Measurements from ENCODE around the gene DENND2A.
"Not testable (repeated sequence)": the region's sequence is repeated elsewhere in the genome, so short reads cannot be mapped to it uniquely, and the experiment has no call there.

Gene DENND2A

DNA sequence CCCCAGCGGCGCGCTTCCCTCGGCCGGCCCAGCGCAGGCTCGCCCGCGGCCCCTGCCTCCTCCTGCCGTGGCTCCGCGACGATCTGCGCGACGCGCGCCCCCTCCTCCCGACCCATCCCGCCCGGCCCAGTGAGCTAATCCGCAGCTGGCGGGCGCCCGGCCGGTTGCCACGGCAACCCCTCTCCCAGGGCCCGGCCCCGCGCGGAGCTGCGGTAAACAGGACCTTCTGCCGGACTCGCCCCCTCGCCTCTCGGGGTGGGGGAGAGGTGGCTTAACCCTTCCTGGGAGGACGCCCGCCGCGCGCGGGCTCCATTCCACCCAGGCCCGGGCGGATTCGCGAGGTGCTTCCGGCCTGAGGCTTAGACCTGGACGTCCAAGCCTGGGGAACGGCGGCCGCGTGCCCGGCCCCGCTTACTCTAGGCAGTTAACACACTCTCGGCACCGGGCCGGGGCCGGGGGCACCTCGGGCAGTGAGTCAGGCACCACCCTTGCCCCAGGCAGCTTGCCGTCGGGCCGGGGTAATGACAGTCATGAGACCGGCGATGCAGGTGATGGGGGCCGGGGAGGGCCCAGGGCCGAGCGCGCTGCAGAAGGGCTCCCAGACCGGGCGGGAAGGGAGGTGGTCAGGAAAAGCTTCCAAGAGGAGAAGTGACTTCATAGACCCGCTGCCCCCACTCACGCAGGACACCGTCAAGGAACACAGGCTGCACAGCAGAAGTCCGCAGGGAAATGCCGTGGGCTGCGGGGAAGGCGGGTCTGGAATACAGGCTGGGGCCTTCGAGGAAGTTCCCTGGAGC lies at the start of gene DENND2A:
Gene DENND2A, minus strand, starts transcription at position 87 of the 797 bp plus-strand sequence. CDS start 38,416 bp downstream, outside the sequence.
- DNase-seq (ENCODE audit: low read depth) = no peak

DNA sequence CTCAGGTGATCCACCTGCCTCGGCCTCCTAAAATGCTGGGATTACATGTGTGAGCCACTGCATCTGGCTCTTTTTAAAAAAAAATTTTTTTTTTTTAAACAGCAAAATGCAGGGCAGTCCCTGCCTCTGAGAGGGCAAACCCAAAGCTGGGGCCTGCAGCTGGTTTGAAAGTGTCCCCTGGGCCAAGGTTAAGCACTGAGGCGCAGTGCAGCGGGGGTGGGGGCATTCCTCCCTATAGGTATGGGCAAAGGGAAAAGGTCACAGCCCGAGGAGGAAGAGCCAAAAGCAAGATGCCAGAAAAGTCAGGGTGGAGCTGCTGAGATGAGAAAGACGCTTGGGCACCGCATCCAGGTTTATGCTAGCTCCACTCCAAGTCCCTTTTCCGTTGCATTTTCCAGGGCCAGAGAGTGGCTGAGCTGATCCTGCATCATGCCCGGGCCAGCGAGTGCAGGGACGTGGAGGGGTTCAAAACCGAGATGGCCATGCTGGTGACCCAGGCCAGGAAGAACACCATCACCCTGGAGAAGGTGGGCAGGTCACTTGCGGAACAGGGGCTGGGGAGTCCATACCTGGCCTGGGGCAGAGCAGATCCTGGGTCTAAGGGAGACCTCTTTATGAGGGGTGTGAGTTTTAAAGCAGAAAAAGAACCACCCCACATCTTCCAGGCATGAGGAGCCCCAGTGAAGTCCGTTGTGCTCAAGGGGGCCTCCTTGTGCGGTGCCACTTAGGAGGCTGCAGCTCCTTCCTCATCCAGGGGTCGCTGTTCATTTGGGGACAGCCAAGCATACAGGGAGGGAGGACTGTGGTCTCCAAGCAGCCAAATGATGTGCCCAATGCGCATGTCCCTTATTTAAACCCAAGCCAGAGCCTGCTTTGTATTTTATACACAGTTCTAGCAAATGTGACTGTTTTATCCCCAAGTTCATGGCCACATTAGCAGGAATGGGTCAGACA lies 48.9 kb upstream of the DENND2A start:
- DNase-seq (ENCODE audit: low read depth) = no peak

DNA sequence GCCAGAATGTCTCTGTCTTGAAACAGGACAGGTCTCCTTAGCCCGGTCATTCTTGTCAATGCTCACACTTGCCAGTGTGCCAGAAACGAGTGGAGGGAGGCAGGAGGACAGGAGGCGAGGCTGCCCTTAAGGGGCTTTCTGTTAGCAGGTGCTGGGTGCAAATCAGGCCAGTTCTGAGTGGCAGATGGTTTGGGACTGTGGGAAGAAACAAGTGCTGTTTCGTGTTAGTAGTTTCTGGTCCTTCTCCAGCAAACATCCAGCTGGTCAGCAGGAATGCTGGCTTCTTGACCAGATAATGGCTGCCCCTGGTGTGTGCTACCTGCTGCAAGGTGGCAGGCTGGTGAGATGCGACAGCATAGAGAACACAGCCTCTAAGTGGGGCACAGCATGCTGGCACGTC lies 47.7 kb upstream of the DENND2A start:
- no peak for DNase-seq (ENCODE audit: low read depth)

DNA sequence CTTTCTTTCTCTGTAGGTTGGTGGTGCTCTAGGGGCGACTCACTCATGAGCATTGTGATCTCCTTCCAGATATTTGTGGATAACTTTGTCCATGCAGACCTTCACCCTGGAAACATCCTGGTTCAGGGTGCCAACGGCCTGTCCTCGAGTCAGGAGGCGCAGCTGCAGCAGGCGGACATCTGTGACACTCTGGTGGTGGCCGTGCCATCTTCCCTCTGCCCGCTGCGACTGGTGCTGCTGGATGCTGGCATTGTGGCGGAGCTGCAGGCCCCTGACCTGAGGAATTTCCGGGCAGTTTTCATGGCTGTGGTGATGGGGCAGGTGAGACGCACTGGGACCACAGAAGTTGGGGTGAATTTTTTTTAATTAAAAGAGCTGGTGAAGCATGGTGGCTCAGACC lies 46.3 kb upstream of the DENND2A start:
- DNase-seq (ENCODE audit: low read depth) = no peak

DNA sequence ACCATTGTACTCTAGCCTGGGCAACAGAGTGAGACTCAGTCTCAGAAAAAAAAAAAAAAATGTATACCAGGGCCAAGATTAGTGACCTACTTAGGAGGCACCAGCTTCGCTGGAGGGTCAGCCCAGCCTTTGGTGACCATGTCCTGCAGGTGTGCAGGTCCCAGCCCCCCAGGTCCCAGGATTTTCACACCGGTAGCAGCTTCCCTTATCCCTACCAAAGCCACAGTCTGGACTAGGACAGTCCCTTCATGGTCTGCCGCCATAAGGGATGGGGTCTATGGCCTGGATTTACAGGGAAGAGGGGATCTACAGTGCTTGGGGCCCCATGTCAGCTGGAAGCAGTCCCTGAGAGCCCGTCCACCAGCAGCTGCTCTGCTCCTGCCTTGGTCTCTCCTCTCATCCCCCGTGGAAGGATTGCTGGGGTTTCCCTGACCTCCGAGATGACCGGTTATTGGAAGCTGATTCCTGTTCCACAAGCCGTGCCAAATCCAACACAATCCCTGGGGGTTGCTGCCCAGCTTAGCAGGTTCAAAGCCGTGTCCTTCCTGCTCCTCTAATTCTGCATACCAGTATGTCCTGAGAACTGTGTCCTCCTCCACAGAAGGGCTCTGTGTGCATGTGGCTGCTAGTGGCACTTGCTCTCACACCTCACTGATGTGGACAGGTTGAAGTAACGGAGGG lies 44.9 kb upstream of the DENND2A start:
- no peak for DNase-seq (ENCODE audit: low read depth)

DNA sequence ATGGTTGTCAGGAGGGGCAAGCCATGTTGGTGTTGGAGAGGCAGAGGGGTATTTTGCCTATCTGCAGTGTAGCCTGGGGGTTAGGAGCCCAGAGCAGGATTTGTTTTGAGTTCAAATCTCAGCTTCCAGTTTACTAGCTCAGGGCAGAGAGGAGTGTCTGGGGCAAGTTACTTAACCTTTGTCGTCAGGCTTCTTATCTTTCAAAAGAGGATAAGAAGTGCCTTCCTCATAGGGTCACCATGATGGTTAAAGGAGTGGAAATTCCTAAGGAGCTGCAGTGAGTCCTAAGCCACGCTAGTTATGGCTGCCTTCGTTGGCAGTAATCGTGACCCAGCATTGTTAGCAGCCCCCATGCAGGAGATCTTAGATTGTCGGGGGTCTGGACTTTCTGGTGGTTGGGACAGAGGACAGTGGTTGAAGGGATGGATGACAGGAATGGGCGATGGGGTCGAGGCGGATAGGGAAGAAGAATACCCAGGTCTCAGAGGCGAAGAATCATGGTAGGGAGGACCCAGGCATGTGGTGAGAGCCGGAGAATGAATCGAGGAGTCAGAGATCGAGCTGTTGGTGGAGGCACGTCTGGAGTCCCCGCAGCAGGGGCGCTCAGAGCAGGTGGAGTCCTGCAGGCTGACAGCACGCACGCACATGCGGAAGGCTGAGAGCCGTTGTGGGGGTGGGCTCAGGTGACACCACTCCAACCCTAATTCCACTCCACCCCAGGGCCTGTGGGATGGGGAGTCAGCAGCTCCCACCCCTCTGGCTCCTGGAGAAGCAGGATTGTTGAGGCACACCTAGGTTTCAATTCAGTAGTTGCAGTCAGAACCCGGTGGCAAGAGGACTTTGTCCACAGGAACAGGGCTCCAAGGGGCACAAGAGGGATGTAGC lies 43.7 kb upstream of the DENND2A start:
- no peak for DNase-seq (ENCODE audit: low read depth)

- no peak for DNase-seq (ENCODE audit: low read depth)
Measured at GRCh38 chr7:140683657-140684056, 43.0 kb upstream of the DENND2A start.

- DNase-seq (ENCODE audit: low read depth) = no peak
Measured at GRCh38 chr7:140681766-140682165, 41.2 kb upstream of the DENND2A start.

- DNase-seq (ENCODE audit: low read depth) = no peak
Measured at GRCh38 chr7:140680886-140681285, 40.3 kb upstream of the DENND2A start.

GRCh38 chr7:140679186-140679585 lies 38.6 kb upstream of the DENND2A start:
- no peak for DNase-seq (ENCODE audit: low read depth)

- DNase-seq (ENCODE audit: low read depth) = no peak
Measured at GRCh38 chr7:140678816-140679130, 38.2 kb upstream of the DENND2A start.

- no peak for DNase-seq (ENCODE audit: low read depth)
Measured at GRCh38 chr7:140678081-140678815, 37.6 kb upstream of the DENND2A start.

GRCh38 chr7:140677496-140677895 lies 36.9 kb upstream of the DENND2A start:
- no peak for DNase-seq (ENCODE audit: low read depth)

- DNase-seq (ENCODE audit: low read depth) = not testable (repeated sequence)
Measured at GRCh38 chr7:140676956-140677355, 36.3 kb upstream of the DENND2A start.

DNA sequence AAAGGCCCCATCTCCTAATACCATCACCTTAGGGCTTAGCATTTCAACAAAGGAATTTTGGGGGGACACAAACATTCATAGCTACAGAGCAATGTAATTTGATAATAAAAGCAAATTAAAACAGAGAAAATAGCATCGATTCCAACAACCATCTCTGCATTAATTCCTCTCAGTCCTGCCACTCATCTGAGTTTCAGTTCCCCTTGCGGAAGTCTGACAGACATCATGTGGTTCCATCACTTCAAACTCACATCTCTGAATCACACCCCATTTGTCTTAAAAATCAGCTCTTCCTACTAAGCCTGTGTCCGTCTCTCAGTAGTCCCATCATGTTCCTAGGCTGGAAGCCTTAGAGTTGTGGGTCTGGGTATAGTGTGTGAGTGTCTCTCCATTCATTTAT lies 35.7 kb upstream of the DENND2A start:
- DNase-seq (ENCODE audit: low read depth) = no peak

DNA sequence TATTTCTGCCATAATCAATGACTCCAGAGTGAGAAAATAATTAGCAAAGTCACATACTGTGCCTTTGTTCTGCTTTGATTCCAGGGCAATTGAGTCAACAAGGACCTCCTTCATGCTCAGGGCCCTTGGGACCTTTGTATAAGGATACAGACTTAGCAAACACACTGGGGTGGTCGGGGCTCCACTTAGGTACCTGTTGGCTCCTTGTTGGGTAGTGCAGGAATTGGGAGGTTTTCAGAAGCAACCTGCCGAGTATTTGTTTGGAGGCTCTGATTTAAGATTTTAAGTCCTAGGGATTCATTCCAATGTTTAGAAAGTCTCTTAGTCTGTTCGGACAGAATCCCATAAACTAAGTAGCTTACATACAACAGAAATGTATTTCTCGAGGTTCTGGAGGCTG lies 35.1 kb upstream of the DENND2A start:
- DNase-seq (ENCODE audit: low read depth) = no peak

GRCh38 chr7:140674899-140675701 lies 34.5 kb upstream of the DENND2A start:
- DNase-seq (ENCODE audit: low read depth) = no peak

- DNase-seq (ENCODE audit: low read depth) = no peak
Measured at GRCh38 chr7:140674356-140674800, 33.8 kb upstream of the DENND2A start.

GRCh38 chr7:140673774-140674155 lies 33.2 kb upstream of the DENND2A start:
- no peak for DNase-seq (ENCODE audit: low read depth)
